ENCODE results near the gene DAB2IP.

Gene DAB2IP

GRCh38 chr9:121671612-121672155, 20.2 kb downstream of the DAB2IP start:
- Histone ChIP-seq H4K20me1 (ENCODE audit: insufficient read depth, low read length, poor library complexity, severe bottlenecking) (no peaks in the 10 kb centered on the region), H3F3A (ENCODE audit: low read depth) (no peaks in the 10 kb centered on the region), H3K79me2 (ENCODE audit: insufficient read depth, low read length) (no peaks in the 10 kb centered on the region), H3K27me3 (ENCODE audit: insufficient read depth, low read length, poor library complexity, severe bottlenecking) (no peaks in the 10 kb centered on the region), H3K9me3 (ENCODE audit: insufficient read depth, low read depth, low read length) (no peaks in the 10 kb centered on the region), H3K9me2 (replicated peaks; ENCODE audit: low read depth, low read length) (no peaks in the 10 kb centered on the region), H3K4me3 (ENCODE audit: low read length, poor library complexity, severe bottlenecking) (no peak overlapping the region), H2AFZ (ENCODE audit: low read length) (no peak overlapping the region), H3K9ac (ENCODE audit: low read depth, low read length, poor library complexity, severe bottlenecking) (no peak overlapping the region), H3K4me1 (ENCODE audit: insufficient read depth, low read length, poor library complexity, severe bottlenecking) (peaks cover 14% of the 10 kb centered on the region), H3K4me2 (ENCODE audit: low read depth, low read length, poor library complexity, severe bottlenecking) (no peak overlapping the region), H3K36me3 (ENCODE audit: insufficient read depth, low read length) (no peaks in the 10 kb centered on the region)
- no peak for TF ChIP-seq EZH2phosphoT487 (IDR thresholded peaks at IDR 0.05; ENCODE audit: borderline replicate concordance)
- TF ChIP-seq, protein P1, sequence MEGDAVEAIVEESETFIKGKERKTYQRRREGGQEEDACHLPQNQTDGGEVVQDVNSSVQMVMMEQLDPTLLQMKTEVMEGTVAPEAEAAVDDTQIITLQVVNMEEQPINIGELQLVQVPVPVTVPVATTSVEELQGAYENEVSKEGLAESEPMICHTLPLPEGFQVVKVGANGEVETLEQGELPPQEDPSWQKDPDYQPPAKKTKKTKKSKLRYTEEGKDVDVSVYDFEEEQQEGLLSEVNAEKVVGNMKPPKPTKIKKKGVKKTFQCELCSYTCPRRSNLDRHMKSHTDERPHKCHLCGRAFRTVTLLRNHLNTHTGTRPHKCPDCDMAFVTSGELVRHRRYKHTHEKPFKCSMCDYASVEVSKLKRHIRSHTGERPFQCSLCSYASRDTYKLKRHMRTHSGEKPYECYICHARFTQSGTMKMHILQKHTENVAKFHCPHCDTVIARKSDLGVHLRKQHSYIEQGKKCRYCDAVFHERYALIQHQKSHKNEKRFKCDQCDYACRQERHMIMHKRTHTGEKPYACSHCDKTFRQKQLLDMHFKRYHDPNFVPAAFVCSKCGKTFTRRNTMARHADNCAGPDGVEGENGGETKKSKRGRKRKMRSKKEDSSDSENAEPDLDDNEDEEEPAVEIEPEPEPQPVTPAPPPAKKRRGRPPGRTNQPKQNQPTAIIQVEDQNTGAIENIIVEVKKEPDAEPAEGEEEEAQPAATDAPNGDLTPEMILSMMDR (conservative IDR thresholded peaks at IDR 0.05; ENCODE audit: low read length), result no peak

GRCh38 chr9:121672213-121672612, 20.8 kb downstream of the DAB2IP start:
- no peaks in the 10 kb centered on the region for H4K20me1 ChIP-seq (ENCODE audit: insufficient read depth, low read length, poor library complexity, severe bottlenecking)
- H2AFZ ChIP-seq (ENCODE audit: low read length), result no peak overlapping the region
- H3K27me3 ChIP-seq (ENCODE audit: insufficient read depth, low read length, poor library complexity, severe bottlenecking), result no peaks in the 10 kb centered on the region
- no peak overlapping the region for H3K4me2 ChIP-seq (ENCODE audit: low read depth, low read length, poor library complexity, severe bottlenecking)
- no peaks in the 10 kb centered on the region for H3K36me3 ChIP-seq (ENCODE audit: insufficient read depth, low read length)
- H3K4me1 ChIP-seq (ENCODE audit: insufficient read depth, low read length, poor library complexity, severe bottlenecking), result peaks cover 14% of the 10 kb centered on the region
- H3K9me2 ChIP-seq (replicated peaks; ENCODE audit: low read depth, low read length), result no peaks in the 10 kb centered on the region
- H3K9me3 ChIP-seq (ENCODE audit: insufficient read depth, low read depth, low read length), result no peaks in the 10 kb centered on the region
- H3F3A ChIP-seq (ENCODE audit: low read depth), result no peaks in the 10 kb centered on the region
- H3K9ac ChIP-seq (ENCODE audit: low read depth, low read length, poor library complexity, severe bottlenecking), result no peak overlapping the region
- H3K79me2 ChIP-seq (ENCODE audit: insufficient read depth, low read length), result no peaks in the 10 kb centered on the region
- H3K4me3 ChIP-seq (ENCODE audit: low read length, poor library complexity, severe bottlenecking), result no peak overlapping the region
- TF ChIP-seq EZH2phosphoT487 (IDR thresholded peaks at IDR 0.05; ENCODE audit: borderline replicate concordance), result no peak
- TF ChIP-seq, protein P1 (conservative IDR thresholded peaks at IDR 0.05; ENCODE audit: low read length), result no peak

DNA sequence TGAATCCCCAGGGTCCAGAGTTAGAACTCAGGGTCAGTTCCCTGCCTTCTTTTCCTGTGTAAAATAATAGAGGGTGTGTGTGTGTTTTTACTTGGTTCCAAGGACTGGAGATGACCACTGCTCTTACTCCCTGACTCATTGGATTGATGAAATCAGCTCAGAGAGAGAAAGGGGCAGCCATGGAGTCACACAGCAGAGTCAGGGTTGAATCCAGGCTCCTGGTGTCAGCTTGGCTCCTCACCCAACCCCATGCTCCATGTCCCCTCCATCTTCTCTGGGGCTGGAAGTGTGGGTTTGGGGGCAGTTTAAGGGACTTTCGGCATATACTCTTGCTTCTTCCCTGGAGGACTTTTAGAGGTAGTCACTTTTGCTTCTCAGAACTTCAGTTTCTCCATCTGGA, 21.6 kb downstream of the DAB2IP start:
- Histone ChIP-seq H3K79me2 (ENCODE audit: insufficient read depth, low read length) (no peaks in the 10 kb centered on the region), H3K9me3 (ENCODE audit: insufficient read depth, low read depth, low read length) (no peaks in the 10 kb centered on the region), H3K9ac (ENCODE audit: low read depth, low read length, poor library complexity, severe bottlenecking) (no peak overlapping the region), H4K20me1 (ENCODE audit: insufficient read depth, low read length, poor library complexity, severe bottlenecking) (no peaks in the 10 kb centered on the region), H3K27me3 (ENCODE audit: insufficient read depth, low read length, poor library complexity, severe bottlenecking) (no peaks in the 10 kb centered on the region), H3K36me3 (ENCODE audit: insufficient read depth, low read length) (no peaks in the 10 kb centered on the region), H3K4me3 (ENCODE audit: low read length, poor library complexity, severe bottlenecking) (no peak overlapping the region), H3K4me1 (ENCODE audit: insufficient read depth, low read length, poor library complexity, severe bottlenecking) (peaks cover 14% of the 10 kb centered on the region), H2AFZ (ENCODE audit: low read length) (no peak overlapping the region), H3K4me2 (ENCODE audit: low read depth, low read length, poor library complexity, severe bottlenecking) (no peak overlapping the region), H3F3A (ENCODE audit: low read depth) (no peaks in the 10 kb centered on the region), H3K9me2 (replicated peaks; ENCODE audit: low read depth, low read length) (no peaks in the 10 kb centered on the region)
- TF ChIP-seq, protein P1 (conservative IDR thresholded peaks at IDR 0.05; ENCODE audit: low read length), result no peak
- no peak for TF ChIP-seq EZH2phosphoT487 (IDR thresholded peaks at IDR 0.05; ENCODE audit: borderline replicate concordance)
